Endothelial cell of umbilical vein (primary cell): ENCODE measurements around the gene PKNOX2.

Experiments
- CTCF ChIP-seq, 2 donors: IDR thresholded peaks; 1 replicate in 1 of 2; 2 replicates in 1 of 2; pipeline ENCODE4 v1.5.1; 2011; ENCODE audit warnings: low read length in 2 of 2, mild to moderate bottlenecking in 2 of 2, moderate library complexity in 2 of 2, control low read depth in 1 of 2, inconsistent platforms in 1 of 2, low read depth in 1 of 2; ENCODE audit not compliant: insufficient read depth in 1 of 2; ENCODE audit errors: extremely low read depth in 1 of 2
- EZH2 ChIP-seq: IDR thresholded peaks from 2 replicates; pipeline ENCODE4 v1.6.1; 2012; ENCODE audit warnings: borderline replicate concordance, low read depth, mild to moderate bottlenecking, moderate library complexity, low read length, inconsistent platforms; ENCODE audit not compliant: severe bottlenecking
- GATA2 ChIP-seq: IDR thresholded peaks from 2 replicates; pipeline ENCODE4 v1.7.0; 2011; ENCODE audit warnings: low read depth, mild to moderate bottlenecking, moderate library complexity, mixed read lengths, low read length; ENCODE audit not compliant: insufficient read length, insufficient read depth
- JUN ChIP-seq: IDR thresholded peaks from 2 replicates; pipeline ENCODE4 v1.6.1; 2011; ENCODE audit warnings: borderline replicate concordance, low read depth; ENCODE audit not compliant: insufficient read length, insufficient read depth
- POLR2A ChIP-seq: IDR thresholded peaks from 2 replicates; pipeline ENCODE4 v1.6.1; 2012; ENCODE audit warnings: low read depth, mild to moderate bottlenecking, control low read depth, low read length
- TF ChIP-seq, protein P1 (sequence below): IDR thresholded peaks from 2 replicates; pipeline ENCODE4 v1.6.1; 2011; ENCODE audit not compliant: insufficient read depth, insufficient read length

GRCh38 chr11:125129316-125129993 lies 35.1 kb upstream of the PKNOX2 start:
- TF ChIP-seq CTCF (IDR thresholded peaks at IDR 0.05; ENCODE audit: extremely low read depth in 1 of 2, insufficient read depth in 1 of 2, low read depth in 1 of 2, low read length in 2 of 2) = no peak
- TF ChIP-seq POLR2A = no peak
- no peak for TF ChIP-seq JUN
- no peak for TF ChIP-seq EZH2
- TF ChIP-seq GATA2 = no peak
- TF ChIP-seq, protein P1, sequence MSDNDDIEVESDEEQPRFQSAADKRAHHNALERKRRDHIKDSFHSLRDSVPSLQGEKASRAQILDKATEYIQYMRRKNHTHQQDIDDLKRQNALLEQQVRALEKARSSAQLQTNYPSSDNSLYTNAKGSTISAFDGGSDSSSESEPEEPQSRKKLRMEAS = no peak
